ENCODE measurements around the gene MNDA. TPM values are rescaled to one million over a fixed set of nuclear protein-coding genes. Genes with fewer than 3 reads are reported as not detected.

Gene MNDA
- not detected for polyA plus RNA-seq (2013, experiment 1 of 2; ENCODE audit: insufficient read length)
- not detected for polyA plus RNA-seq (2013, experiment 2 of 2; ENCODE audit: insufficient read length)

DNA sequence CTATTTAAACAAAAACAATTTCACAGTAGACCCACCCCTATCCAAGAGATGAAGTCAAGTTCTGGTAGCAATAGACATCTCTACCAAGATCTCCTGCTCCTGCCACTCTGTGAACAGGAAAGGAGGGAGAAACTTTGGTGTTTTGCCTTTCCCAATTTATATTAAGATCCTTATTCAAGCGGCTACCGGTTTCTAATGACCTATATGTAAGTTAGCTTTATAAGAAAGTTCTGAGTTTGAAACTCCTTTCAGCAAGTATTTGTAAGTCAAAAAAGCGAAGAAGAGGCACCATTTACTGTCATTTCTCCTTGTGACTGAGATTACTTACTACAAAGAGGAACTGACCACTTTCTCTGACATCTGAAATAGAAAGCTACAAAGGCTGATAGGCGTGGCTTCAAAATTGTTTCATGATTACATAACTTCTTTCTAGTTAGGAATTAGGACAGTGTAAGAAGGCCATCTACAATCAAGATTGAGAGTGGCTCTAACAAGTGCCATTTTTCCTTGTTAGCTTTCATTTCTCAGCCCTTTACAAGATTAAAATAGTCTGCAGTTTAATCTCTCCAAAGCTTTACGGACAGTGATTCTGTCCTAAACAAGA, at the start of gene MNDA:
MNDA (plus strand) TSS at position 448 of the 604 bp plus-strand sequence. CDS start 10,803 bp downstream, outside the sequence.
- no peak for DNase-seq

DNA sequence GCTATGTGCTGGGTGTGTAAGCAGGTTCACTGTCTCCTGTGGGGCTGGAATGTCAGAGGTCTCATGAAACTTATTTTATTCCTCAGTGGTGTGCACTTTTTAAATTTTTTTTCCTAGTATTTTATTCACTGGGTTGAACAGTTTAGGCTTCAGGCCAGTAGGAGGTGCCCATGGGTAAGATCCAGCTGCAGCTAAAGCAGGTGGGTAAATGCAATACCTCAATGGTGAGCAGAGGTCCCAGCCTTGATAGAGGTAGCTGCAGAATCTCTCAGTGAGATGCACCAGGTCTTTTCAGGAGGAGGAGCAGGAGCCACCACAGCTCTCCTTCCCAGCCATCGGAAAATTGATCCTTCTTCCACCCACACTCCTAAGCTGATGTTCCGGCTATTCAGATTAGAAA, 37.5 kb upstream of the MNDA start:
- no peak for DNase-seq

DNA sequence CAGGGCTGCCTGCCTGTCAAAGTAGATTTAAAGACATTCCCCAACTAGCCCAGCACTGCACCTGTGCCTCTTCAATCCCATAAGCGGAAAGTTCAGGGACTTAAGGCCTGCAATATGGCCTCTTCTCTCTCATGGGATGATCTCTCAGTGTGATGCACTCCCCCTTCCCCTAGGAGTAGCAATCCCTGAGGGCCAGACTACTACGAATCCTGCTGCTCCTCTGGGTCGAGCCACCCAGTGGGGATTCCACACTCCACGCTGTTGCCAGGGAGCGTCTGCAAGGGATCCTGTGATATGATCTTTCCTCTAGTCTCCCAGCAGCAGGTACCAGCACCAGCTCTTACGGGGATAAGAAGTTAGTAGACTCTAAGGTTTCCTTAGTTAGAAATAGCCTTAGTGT, 36.9 kb upstream of the MNDA start:
- DNase-seq: no peak

DNA sequence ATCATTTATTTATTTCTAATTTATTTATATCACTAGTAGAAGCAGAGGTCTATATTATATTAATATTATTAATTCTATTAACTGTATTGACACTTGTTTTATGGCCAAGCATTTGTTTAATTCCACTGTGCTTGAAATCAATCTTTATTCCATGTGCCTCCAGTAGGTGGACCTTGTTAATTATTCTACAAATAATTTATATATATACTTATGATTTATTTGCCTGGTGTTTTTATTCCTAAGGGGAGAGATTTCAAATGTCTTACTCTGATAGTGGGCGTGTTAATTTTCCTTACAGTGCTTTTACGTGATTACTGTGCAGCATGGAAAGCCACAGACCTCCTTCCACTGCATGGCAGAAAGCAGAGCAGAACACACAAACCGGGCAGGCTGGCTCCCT, 32.6 kb upstream of the MNDA start:
- DNase-seq: no peak

DNA sequence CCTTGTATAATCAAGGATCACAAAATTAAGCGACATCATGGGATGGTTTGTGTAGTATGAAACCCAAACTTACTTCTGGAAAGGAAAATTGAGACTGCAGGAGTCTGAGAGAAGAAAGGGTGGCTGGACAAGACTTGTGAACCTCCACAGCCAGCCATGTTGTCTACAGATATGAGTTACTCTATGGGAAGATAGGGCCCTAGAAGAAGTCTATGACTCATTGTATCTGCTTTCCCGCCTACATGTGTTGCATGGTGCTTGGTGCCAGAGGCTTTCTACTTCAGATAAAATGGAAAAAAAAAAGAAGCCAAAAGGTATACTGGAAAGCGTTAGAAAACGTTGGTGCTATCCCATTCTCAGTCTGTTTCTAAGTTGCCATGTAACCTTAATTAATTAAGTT, 31.5 kb upstream of the MNDA start:
- no peak for DNase-seq

DNA sequence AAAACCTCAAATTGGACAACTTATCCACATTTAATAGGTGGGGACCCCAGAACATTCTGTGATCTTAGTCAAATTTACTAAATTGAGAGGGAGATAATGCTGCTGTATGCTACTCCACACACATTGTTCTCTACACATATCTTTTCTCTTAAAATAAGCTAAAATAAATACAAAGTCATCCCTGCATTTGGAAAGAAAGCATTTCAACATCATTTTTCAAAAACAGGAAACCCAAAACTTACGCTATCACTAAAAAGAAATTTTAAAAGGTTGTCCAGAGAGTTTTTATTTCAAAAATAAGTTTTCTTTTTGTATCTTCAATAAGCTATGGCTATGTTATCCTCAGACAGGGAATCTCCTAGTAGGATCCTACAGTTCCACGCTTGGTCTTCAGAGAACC, 30.6 kb upstream of the MNDA start:
- no peak for DNase-seq

DNA sequence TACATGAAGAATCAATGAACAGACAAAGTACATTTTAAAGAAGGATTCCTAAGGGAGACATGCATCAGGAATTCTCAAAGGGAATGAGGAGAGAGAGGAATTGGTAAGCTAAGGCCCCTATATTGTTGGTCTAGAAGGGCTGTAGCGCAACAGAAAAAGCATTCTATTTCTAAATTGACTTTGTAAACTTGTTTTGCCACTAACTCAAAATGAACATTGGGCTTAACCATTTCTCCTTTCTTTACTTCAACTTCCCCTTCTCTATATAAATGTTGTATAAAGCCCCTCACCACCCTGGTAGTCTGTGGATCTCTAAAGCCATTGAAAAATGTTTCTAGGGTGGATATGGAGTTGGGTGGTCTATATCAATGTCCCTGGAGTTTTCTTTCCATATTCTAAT, 29.8 kb upstream of the MNDA start:
- DNase-seq: no peak

DNA sequence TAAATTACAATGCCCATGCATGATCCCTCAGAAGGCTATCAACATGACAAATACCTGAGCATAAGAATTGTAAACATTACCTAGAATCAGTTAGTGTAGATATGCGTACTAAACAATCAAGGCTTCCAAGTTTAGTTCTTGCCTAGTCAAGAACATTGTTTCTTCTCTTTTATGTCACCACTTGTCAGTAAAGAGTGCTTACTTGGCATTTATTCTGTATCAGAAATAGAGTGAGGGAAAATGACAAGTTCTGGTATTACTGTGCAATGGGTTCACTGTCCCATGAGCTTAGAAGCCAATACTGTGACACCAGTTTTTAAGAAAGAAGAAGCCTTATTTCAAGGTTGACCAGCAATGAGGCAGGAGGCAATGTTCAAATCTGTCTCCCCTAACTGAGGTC, 27.5 kb upstream of the MNDA start:
- no peak for DNase-seq

DNA sequence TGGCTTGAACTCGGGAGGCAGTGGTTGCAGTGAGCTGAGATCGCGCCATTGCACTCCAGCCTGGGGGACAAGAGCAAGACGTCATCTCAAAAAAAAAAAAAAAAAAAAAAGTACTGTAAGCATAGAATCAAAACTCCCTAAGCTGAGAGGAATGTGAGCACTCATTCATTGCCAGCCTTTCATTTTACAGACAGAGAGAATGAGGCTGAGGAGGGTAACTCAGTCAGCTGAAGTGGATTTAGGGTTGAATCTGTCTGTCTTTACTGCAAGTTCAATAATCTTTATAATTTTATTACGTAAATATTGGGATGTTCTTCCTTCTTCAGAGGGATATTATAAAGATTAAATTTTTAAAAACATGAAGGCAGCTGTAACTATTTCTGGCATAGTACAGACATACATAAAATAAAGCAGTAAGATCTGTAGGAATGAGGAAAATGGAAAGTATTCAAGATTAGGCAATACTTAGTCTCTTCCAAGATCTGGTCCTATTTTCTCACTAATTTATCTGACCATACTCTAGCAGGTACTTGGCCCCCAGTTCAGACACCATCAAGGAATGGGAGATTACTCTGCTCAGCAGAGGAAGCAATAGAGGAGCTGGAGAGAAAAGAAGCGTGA, 24.1 kb upstream of the MNDA start:
- no peak for DNase-seq

DNA sequence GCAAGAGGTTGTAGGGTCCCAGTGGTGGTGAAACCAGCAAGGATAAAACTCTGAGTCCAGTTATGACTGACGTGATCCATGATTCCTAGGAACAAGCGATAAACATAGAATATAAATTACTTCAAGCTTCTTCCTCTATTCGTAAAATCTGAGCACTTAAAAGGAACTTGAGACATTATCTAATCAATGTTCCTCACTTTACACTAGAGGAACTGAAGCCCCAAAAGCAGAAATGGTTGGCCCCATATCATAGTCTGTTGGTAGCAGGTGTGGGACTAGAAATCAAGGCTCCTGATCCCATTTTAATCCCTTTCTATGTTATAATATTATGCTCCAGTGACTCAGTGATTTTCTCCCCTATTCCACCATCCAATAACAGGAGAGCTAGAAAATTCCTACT, 21.9 kb upstream of the MNDA start:
- DNase-seq: no peak

DNA sequence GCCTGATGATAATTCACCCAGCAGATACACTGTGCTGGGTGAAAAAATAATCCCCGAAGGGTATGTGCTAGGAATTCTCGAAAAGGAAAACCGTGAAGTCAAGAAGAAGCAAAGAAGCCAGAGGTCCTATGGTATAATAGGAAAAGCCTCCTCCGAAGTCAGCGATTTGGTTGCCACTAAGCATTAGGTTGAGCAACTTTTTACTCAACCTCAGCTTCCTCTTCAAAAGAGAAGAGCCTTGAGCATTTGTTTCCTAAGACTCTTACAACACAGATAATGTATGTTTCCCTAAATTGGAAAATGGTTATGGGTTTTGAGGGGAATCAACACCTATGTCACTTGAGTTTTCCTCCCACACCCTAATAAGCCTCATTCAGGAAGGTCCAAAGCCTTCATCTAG, 21.3 kb upstream of the MNDA start:
- no peak for DNase-seq

DNA sequence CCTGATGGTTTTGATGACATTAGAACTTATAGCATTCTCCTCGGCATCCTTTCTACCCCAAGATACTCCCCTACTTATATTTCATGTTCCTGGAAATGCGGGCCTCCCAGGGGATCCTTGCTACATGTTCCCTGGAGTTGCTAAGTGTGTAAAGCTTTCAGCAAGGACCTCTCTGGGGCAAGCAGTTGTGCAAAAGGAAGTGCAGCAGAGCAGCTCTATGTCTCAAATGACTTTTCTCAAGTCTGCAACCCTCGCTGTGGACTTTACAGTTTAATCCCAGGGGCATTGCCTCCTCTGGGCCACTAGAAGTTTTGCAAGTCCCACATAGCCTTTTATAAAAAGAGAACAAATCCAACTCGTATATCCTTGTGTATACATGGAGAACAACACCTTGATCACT, 20.8 kb upstream of the MNDA start:
- no peak for DNase-seq

DNA sequence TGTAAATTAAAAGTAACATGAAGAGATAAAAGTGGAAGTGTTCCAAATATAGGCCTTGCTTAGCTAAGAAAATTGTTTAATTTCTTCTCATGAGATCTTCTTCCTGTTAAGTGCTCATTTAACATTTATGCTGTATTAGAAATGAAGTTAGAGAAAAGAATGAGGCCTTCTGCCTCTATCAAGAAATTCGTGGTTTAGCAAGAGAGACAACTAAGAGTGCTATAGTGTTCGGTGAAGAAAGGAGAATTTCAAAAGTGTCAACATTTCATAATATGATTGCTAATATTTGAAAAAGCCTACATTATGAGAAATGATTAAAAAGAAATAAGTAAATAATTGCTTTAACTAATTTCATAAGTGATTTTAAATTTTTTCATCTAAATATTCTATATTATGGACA, 18.8 kb upstream of the MNDA start:
- DNase-seq: no peak

DNA sequence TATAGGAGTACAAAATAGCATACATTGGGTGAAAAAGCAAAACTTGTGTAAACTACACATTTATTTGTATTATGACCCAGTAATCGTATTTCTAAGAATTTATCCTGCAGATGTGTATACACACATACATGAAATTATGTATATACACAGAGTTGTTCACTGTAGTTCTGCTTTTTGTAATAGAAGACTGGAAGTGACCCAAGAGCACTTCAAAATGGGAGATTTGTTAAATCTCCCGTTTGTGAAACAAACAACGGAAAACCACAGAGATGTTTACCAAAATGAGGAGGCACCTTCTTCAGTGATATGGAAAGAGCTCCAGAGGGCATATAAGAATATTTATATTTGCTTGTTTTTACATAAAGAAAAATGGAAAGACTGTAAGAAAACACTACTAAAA, 18.0 kb upstream of the MNDA start:
- DNase-seq: no peak

DNA sequence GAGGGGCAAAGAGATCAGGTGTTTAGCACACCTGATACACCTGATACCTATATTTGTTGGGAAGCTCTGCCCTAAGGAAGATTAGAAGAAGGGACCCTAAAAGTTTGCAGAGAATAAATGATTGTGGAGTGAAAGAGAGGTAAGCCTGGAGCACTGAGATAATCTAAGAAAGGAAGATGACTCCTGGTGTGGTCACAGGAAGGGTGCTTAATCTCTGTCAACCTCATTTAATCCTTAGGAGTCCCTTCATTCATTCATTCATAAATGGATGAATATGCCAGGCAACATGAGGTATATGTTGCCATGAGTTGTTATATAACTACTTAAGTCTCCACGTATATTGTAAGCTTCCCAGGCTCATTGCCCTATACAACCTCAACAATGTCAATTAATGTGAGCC, 16.2 kb upstream of the MNDA start:
- no peak for DNase-seq

DNA sequence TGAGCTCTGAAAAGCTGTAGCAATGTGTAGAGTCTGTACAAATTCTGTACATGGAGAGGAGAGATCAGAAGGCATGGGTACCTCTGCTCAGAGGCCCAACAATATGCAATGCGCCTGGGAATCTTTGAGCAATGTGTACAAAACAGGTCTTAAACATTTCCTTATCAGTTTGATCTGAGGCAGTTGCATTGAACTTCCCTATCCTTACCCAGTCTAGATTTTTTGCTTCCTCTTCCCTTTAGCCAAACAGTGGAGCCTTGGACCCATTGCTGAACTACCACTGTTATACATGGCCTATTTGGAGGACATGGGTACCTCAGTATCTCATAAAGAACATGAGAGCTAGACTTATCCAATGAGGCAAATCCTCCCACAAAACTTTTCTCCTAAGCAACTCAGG, 12.6 kb upstream of the MNDA start:
- no peak for DNase-seq

DNA sequence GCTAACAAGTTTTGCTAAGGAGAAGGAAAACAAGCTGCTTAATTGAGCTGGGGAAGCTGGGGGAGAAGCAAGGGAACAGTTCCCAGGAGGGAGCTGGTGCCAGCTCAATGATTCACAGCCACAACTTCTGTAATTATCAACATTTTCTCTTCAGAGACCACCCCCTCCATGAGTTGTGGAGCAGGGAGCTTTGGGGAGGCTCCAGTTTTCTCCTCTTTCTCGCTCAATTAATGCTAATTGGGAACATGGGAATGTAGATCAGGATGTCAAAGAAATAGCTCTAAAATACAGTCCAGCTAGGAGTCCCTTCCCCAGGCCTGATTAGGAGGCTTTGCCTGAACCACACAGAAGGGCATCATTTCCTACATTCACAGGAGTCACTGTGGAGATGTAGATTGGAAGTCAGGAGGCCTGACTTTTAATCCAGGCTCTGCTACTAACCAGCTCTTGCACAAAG, 12.1 kb upstream of the MNDA start:
- DNase-seq: no peak

DNA sequence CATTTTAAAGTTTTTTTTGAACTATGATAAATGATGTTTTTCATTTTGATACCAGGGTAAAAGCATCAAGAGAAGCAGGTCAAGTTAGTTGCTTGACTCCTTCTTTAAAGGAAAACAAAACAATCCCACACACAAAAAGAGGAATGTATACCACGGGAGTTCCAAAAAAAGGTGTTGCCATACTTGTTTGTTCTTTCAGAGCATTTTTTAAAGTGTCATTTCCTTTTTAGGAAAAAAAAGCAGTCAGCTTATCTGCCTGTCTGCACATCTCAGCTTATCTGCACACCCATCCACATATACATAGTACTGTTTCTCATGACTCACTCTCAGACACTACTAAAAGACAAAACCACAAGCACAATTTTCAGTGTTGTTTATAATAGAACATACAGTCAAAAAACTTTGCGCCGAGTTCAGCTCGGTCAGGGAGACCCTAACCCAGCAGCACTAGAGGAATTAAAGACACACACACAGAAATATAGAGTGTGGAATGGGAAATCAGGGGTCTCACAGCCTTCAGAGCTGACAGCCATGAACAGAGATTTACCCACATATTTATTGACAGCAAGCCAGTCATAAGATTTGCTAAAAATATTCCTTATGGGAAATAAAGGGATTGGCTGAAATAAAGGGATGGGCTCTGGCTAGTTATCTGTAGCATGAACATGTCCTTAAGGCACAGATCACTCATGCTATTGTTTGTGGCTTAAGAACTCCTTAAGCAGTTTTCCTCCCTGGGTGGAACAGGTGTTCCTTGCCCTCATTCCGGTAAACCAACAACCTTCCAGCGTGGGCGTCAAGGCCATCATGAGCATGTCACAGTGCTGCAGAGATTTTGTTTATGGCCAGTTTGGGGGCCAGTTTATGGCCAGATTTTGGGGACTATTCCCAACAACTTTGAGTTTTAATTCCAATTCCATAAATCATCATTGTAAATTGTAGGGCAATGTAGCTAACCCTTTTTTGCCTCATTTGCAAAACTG, 11.4 kb upstream of the MNDA start:
- DNase-seq: no peak

DNA sequence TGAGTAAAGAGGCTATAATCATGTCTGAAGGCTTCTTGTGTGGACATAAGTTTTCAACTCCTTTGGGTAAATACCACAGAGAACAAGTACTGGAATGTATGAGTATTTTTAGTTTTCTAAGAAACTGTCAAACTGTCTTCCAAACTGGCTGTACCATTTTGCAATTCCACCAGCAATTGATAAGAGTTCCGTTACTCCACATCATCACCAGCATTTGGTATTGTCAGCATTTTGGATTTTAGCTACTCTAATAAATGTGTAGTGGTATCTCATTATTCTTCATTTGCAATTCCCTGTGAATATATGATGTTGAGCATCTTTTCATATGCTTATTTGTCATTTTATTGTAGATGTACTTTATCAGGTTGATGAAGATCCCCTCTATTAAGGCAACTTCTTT, 9.4 kb upstream of the MNDA start:
- no peak for DNase-seq

DNA sequence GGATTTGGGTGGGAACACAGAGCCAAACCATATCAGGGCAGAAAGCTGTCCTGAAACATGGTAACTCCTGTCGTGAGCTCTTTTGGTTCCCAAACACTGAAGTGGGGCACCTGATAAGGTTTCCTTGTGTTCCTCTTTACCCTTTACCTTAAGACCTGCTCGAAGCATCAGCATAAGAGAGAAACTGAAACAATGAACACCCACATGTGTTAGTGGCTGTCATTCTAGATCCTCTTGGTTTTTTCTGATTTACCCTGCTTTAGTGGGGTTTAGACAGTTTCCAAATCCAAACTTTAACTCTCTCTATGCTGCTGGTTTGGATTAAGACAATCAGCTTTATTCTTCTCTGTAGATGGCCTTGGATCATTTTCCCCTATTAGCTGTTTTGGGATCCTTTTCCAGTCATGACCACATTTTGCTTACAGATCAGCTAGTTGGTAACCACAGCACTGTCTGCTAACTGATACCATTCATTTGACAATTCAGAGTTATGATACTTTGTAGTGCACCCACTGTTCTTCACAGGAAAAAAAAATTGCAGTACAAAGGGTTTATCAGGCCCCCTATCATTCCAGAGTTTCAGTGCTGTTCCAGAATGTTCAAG, 975 bp upstream of the MNDA start:
- no peak for DNase-seq

DNA sequence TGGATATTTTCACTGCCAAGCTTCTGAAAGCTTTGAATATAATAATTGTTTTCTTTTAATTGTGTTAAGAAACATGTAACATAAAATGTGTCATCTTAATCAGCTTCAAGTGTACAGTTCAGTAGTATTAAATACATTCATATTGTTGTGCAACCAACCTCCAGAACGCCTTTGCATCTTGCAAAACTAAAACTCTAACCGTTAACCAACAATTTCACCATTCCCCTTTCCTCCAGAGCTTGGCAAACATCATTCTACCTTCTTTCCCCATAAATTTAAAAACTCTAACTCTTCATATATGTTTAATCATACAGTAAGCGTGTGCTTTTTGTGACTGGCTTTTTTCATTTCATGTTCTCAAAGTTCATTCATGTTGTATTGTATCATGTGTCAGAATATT, 2.1 kb downstream of the MNDA start:
- no peak for DNase-seq

DNA sequence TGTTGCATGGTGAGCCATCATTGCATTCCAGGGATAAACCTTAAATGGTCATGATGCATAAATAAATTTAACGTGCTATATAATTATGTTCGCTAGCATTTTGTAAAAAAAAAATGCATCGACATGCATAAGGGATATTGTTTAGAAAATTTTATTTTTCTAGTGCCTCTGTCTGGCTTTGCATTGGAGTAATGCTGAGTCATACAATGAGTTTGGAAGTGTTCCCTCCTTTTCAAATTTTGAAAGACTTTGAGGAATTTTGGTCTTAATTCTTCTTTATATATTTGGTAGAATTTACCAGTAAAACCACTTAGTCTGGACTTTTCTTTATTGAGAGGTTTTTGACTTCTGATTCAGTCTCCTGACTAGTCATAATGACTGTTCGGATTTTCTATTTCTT, 4.9 kb downstream of the MNDA start:
- DNase-seq: no peak

DNA sequence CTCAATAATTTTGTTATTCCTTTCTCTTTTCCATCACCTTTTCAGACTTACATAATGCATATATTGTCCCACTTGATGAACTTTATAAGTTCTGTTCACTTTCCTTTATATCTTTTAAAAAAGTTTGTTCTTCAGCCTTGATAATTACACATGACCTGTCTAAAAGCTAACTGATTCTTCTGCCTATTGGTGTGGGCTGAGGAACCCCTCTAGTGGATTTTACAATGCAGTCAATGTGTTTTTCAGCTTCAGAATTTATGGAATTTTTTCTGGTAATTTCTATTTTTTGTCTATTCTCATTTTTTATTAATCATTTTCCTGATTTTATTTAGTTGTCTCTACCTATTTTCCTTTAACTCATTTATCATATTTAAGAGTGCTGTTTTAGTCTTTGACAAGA, 7.5 kb downstream of the MNDA start:
- DNase-seq: no peak
